Stimulated activated CD4-positive, alpha-beta T cell treated with anti-CD3 and anti-CD28 coated beads, Interleukin-1b, Interleukin-23, amount 100 ng/mL, for 48 hours (primary cell): ENCODE results near the gene CAPNS1.
"Not testable (repeated sequence)": the region's sequence is repeated elsewhere in the genome, so short reads cannot be mapped to it uniquely, and the experiment has no call there.

Experiments
- DNase-seq: peaks from one replicate; pipeline ENCODE4 v3.0.0-alpha.2; 2020

Gene CAPNS1

DNA sequence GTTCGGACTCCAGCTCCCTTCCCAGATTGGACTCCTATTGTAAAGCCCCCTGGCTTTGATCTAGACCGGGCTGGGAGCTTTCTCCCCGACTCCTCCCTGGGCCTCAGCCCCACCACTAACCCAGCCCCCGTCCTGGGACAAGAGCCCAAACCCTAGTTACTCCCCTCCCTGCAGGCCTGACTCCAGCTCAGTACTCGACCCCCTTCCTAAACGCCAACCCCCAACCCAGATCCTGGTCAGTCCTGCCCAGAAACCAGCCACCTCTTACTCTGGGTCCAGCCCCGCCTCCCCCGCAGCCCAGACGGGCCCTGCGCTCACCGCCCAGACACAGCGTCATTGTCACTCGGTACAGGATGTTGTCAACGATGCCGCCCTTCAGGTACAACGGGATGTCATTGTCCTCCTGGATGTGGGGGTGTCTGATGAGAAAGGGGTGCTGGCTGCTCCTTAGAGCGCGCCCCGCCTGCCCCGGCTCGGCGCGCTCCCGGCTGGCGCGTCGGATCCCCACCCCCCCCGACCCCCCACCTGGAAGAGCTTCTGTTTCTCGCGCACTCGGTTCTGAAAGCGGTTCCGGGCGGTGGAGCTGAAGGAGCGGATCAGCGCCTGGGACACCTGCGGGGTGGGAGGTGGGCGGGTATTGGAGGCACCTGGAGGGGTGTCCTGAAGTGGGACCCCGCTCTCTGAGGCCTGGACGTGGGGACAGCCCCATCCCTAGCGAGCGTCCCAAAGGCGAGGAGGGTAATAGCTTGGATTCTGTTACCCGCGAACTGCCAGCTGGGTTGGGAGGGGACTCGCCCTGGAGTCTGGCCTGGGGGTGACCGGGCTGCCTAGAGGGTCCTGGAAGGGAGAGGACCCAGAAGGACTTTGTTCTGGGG is 11.5 kb downstream of the CAPNS1 start:
- DNase-seq, result no peak

DNA sequence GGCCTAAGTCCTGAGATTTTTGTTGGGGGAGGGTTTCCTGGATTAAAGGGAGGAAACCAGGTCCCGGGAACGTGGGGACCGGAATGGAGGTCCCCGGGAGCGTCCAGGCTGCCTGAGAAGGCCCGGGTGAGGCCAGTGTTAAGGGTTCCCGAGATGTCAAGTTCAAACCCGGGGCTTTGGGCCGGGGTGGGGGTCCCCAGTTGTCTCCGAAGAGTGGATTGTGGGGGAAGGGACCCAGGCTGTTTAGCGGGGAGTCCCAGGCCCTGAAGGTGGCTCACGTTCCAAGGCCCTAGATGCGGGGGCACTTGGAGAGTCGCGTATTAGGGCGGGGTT is 12.1 kb downstream of the CAPNS1 start:
- DNase-seq, result no peak

- no peak for DNase-seq
Observed at GRCh38 chr19:36152352-36153091, 12.7 kb downstream of the CAPNS1 start, which contains the start of gene COX7A1. COX7A1 (minus strand) TSS chr19:36152447; CDS start chr19:36152407, 40 bp downstream.

GRCh38 chr19:36153126-36153525 is 13.3 kb downstream of the CAPNS1 start:
- no peak for DNase-seq

DNA sequence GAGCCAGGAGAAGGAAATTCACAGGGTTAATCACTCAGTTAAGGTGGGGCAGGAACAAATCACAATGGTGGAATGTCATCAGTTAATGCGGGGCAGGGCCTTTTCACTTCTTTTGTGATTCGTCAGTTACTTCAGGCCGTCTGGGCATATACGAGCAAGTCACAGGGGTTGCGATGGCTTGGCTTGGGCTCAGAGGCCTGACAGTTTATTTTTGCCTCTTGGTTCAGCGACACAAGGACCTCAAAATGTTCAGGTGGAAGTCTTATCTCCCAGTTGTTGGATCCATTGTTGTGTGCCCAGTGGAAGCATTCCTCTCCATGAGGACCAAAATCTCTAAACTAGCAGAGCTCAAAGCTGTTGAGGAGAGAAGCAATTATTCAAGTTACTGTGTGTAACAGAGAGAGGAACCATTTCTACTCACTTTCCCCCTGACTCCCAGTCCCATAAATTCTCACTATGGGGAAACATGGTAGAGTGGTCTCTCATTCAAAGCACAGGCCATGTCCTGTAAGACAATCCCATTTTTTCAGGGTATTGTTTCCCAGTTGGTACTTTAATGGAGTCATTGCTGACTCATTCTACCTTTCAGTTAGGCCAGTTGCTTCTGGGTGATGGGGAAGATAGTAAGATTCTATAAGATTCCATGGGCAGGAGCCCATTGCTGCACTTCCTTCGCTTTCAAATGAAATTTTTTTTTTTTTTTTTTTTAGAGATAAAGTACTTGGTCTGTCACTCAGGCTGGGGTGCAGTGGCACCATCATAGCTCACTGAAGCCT is 21.1 kb downstream of the CAPNS1 start:
- DNase-seq, result no peak

- DNase-seq, result no peak
Observed at GRCh38 chr19:36163813-36164212, 23.9 kb downstream of the CAPNS1 start.

DNA sequence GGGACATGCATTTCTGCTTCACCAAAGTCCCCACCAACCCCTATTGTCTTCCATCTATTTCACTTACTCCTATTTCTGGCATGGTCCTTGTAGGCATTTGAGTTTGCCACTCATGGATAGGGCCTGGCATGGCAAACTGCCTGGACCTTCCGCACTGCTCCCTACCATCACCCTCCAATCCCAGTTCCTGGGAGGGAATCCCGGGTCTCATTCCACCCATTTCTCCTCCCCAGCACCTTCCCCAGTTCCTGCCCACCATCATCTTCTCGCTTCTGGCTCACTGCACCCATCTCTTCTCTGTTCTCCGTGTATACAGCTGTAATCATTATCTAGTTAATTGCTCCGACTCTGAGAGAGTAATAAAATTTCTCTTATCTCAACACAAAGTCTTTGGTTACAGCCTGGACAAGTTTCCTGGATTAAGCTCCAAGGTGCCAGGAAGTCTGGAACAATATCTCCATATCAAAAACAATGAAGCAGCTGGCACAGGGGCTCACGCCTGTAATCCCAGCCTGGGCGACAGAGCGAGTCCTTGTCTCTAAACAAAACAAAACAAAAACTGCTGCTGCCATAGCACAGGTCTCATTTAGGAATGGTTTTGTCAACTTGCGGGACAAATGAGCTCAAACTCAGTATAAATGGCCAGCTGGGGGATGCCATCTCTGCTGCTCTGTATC is 29.4 kb downstream of the CAPNS1 start:
- DNase-seq, result no peak

GRCh38 chr19:36172852-36173251 is 33.0 kb downstream of the CAPNS1 start:
- no peak for DNase-seq

- DNase-seq, result not testable (repeated sequence)
Observed at GRCh38 chr19:36173846-36174245, 34.0 kb downstream of the CAPNS1 start.

GRCh38 chr19:36179077-36179476 is 39.2 kb downstream of the CAPNS1 start:
- DNase-seq, result not testable (repeated sequence)

DNA sequence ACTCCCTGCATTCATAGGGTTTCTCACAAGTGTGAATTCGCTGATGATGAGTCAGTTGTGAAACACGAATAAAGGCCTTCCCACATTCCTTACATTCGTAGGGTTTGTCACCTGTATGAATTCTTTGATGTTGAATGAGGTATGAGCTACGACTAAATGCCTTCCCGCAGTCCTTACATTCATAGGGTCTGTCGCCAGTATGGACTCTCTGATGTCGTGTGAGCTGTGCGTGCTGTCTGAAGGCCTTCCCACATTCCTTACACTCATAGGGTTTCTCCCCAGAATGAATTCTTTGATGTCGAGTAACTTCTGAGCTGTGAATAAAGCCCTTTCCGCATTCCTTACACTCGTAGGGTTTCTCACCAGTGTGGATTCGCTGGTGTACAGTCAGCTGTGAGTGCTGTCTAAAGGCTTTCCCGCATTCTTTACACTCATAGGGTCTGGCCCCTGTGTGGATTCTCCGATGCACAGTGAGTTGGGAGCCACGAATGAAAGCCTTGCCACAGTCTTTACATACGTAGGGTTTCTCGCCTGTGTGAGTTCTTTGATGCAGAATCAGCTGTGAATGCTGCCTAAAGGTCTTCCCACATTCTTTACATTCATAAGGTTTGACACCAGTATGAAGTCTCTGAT is 42.9 kb downstream of the CAPNS1 start:
- no peak for DNase-seq

DNA sequence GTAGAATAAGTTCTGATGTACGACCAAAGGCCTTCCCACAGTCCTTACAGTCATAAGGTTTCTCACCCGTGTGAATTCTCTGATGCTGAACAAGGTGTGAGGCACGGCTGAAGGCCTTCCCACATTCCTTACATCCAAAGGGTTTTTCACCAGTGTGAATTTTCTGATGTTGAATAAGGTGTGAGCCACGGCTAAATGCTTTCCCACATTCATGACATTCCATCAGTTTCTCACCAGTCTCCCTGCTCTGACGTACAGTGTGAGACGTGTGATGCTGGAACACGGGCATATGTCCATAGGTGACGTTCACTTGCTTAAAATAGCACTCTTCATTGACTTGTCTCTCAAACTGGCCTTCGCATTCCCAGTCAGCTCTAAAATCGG is 43.4 kb downstream of the CAPNS1 start:
- no peak for DNase-seq

DNA sequence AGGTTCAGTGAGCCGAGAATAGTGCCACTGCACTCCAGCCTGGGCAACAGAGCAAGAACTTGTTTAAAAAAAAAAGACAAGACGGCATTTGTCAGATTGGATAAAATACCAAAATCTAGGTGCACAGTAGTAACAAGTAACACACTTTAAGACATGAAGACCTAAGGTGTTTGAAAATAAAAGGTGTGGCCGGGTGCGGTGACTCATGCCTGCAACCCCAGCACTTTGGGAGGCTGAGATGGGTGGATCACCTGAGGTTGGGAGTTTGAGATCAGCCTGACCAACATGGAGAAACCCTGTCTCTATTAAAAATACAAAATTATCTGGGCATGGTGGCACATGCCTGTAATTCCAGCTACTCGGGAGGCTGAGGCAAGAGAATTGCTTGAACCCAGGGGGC is 46.9 kb downstream of the CAPNS1 start:
- DNase-seq, result not testable (repeated sequence)

- no peak for DNase-seq
Observed at GRCh38 chr19:36196249-36196648, 56.4 kb downstream of the CAPNS1 start.

- DNase-seq, result no peak
Observed at GRCh38 chr19:36198119-36198518, 58.3 kb downstream of the CAPNS1 start.
